GM10266 (cell line): ENCODE results near the gene ZBTB4.
A peak's percentile ranks its signal among the peaks of the same experiment; 100 is the strongest.

Source experiments
- DNase-seq: peaks from one replicate; pipeline ENCODE4 v3.0.0; 2012; ENCODE audit errors: extremely low spot score
- TF ChIP-seq, protein P1 (sequence below): IDR thresholded peaks from 2 replicates; pipeline ENCODE4 v1.5.1; 2012; ENCODE audit warnings: mild to moderate bottlenecking, low read depth; ENCODE audit not compliant: control insufficient read depth, insufficient read depth; ENCODE audit errors: missing control alignments

The ZBTB4 gene

GRCh38 chr17:7493941-7494340 lies 14.5 kb upstream of the ZBTB4 start:
- TF ChIP-seq, protein P1, sequence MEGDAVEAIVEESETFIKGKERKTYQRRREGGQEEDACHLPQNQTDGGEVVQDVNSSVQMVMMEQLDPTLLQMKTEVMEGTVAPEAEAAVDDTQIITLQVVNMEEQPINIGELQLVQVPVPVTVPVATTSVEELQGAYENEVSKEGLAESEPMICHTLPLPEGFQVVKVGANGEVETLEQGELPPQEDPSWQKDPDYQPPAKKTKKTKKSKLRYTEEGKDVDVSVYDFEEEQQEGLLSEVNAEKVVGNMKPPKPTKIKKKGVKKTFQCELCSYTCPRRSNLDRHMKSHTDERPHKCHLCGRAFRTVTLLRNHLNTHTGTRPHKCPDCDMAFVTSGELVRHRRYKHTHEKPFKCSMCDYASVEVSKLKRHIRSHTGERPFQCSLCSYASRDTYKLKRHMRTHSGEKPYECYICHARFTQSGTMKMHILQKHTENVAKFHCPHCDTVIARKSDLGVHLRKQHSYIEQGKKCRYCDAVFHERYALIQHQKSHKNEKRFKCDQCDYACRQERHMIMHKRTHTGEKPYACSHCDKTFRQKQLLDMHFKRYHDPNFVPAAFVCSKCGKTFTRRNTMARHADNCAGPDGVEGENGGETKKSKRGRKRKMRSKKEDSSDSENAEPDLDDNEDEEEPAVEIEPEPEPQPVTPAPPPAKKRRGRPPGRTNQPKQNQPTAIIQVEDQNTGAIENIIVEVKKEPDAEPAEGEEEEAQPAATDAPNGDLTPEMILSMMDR = no peak
- no peak for DNase-seq

DNA sequence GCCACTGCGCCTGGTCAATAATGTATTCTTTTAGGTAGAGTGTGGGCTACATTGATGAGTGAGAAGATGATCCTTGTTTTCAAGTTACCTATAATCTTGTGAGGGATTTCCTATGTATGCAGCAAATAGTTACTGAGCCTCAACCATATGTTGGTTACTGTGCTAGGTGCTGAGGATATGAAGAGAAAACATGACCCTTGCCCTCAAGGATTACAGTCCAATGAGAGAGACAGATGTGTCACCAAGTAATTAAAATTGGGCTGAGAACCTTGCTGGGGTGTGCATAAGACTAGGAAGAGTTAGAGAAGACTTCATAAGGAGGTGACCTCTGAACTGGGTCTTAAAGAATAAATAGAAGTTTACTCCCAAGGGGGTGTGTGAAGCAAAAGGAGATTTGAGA lies 12.2 kb upstream of the ZBTB4 start:
- TF ChIP-seq, protein P1 = no peak
- no peak for DNase-seq

DNA sequence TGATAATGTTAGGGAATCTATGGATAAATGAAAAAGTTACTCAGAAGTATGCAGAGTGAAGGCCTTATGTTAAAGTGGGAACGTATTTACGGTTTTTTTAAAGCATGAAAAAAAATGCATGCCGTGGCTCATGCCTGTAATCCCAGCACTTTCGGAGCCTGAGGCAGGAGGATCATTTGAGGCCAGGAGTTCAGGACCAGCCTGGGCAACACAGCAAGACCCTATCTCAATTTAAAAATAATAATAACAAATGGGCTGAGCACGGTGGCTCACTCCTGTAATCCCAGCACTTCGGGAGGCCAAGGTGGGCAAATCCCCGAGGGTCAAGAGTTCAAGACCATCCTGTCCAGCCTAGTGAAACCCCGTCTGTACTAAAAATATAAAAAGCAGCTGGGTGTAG lies 10.7 kb upstream of the ZBTB4 start:
- TF ChIP-seq, protein P1 = no peak
- DNase-seq = no peak

DNA sequence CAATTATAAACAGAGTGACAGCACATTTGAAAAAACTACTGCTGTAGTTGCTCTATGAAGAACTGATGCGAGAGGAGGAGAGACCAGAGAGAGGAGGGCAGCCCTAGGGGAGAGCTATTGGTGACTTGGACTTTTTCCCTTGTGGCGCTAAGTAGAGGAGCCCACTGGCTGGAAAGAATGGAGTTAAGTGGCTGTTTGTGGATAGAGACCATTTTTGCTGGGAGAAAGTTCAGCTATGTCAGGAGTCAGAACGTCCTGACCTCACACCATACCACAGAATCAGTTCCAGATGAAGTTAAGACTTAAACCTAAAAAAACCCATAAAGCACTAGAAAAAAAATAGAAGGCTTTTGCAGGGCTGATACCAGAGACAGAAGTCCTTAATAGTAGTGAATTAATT lies 6.8 kb upstream of the ZBTB4 start:
- TF ChIP-seq, protein P1 = no peak
- DNase-seq = no peak

GRCh38 chr17:7484919-7485377 lies 5.5 kb upstream of the ZBTB4 start:
- DNase-seq = no peak
- TF ChIP-seq, protein P1 = no peak

DNA sequence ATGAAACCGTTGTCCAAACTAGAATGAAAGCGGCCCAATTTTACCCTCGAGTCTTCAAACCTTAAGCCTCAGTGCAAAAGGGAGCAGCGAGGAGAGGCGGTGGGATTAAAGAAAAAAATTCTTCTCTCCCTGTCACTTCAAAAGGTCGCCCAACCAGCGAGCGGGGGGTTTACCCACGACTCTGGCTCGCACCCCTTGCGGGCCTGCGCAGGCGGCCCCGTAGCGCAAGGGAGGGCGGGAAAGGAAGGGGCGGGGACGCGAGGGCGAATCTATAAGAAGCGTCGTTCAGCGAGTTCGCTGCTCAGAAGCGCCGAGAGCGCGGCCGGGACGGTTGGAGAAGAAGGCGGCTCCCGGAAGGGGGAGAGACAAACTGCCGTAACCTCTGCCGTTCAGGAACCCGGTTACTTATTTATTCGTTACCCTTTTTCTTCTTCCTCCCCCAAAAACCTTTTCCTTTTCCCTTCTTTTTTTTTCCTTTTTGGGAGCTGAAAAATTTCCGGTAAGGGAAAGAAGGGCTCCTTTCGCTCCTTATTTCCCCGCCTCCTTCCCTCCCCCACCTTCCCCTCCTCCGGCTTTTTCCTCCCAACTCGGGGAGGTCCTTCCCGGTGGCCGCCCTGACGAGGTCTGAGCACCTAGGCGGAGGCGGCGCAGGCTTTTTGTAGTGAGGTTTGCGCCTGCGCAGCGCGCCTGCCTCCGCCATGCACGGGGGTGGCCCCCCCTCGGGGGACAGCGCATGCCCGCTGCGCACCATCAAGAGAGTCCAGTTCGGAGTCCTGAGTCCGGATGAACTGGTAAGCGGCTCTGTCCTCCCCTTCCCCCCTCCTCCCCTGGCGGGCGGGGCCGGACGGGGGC lies 4.9 kb upstream of the ZBTB4 start, which contains the start of gene POLR2A:
Gene POLR2A, plus strand, starts transcription at position 300 of the 852 bp plus-strand sequence.
- peak; percentile 97 for DNase-seq
- TF ChIP-seq, protein P1 = no peak
